ENCODE data around the gene BBS9. TPM values are rescaled to one million over a fixed set of nuclear protein-coding genes. Genes with fewer than 3 reads are reported as not detected.

Gene BBS9
- total RNA-seq, 1 donor from 2014 or later = 22.6 TPM

- TF ChIP-seq, protein P1, sequence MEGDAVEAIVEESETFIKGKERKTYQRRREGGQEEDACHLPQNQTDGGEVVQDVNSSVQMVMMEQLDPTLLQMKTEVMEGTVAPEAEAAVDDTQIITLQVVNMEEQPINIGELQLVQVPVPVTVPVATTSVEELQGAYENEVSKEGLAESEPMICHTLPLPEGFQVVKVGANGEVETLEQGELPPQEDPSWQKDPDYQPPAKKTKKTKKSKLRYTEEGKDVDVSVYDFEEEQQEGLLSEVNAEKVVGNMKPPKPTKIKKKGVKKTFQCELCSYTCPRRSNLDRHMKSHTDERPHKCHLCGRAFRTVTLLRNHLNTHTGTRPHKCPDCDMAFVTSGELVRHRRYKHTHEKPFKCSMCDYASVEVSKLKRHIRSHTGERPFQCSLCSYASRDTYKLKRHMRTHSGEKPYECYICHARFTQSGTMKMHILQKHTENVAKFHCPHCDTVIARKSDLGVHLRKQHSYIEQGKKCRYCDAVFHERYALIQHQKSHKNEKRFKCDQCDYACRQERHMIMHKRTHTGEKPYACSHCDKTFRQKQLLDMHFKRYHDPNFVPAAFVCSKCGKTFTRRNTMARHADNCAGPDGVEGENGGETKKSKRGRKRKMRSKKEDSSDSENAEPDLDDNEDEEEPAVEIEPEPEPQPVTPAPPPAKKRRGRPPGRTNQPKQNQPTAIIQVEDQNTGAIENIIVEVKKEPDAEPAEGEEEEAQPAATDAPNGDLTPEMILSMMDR (IDR thresholded peaks at IDR 0.05) = no peak
- H3K4me3 Mint-ChIP-seq (ENCODE audit: unreplicated experiment) = no peak overlapping the region
- no peaks in the 10 kb centered on the region for H3K27me3 Mint-ChIP-seq (ENCODE audit: unreplicated experiment)
- peaks cover 7% of the 10 kb centered on the region for H3K4me1 Mint-ChIP-seq (ENCODE audit: unreplicated experiment)
- peaks cover 1% of the 10 kb centered on the region for H3K36me3 Mint-ChIP-seq (ENCODE audit: unreplicated experiment)
- DNase-seq (ENCODE audit: extremely low spot score, unreplicated experiment) = no peak
- peaks cover 8% of the 10 kb centered on the region for H3K9me3 Mint-ChIP-seq (ENCODE audit: unreplicated experiment)
- no peak overlapping the region for H3K27ac Mint-ChIP-seq (ENCODE audit: unreplicated experiment)
These were observed 461.6 kb downstream of the BBS9 start for GRCh38 chr7:33590916-33591315.

- H3K27ac Mint-ChIP-seq (ENCODE audit: unreplicated experiment) = no peak overlapping the region
These were observed 462.1 kb downstream of the BBS9 start for GRCh38 chr7:33591490-33591889.

GRCh38 chr7:33592718-33593117 is 463.4 kb downstream of the BBS9 start:
- H3K27ac Mint-ChIP-seq (ENCODE audit: unreplicated experiment) = no peak overlapping the region

More at GRCh38 chr7:33591490-33591889, 462.1 kb downstream of the BBS9 start:
- H3K9me3 Mint-ChIP-seq (ENCODE audit: unreplicated experiment) = peaks cover 4% of the 10 kb centered on the region
- TF ChIP-seq, protein P1 (IDR thresholded peaks at IDR 0.05) = no peak
- H3K27me3 Mint-ChIP-seq (ENCODE audit: unreplicated experiment) = no peaks in the 10 kb centered on the region
- peaks cover 7% of the 10 kb centered on the region for H3K4me1 Mint-ChIP-seq (ENCODE audit: unreplicated experiment)
- no peak for DNase-seq (ENCODE audit: extremely low spot score, unreplicated experiment)
- no peaks in the 10 kb centered on the region for H3K36me3 Mint-ChIP-seq (ENCODE audit: unreplicated experiment)
- no peak overlapping the region for H3K4me3 Mint-ChIP-seq (ENCODE audit: unreplicated experiment)

GRCh38 chr7:33593611-33594010 is 464.2 kb downstream of the BBS9 start:
- H3K27me3 Mint-ChIP-seq (ENCODE audit: unreplicated experiment) = no peaks in the 10 kb centered on the region
- peaks cover 4% of the 10 kb centered on the region for H3K9me3 Mint-ChIP-seq (ENCODE audit: unreplicated experiment)
- H3K4me3 Mint-ChIP-seq (ENCODE audit: unreplicated experiment) = no peak overlapping the region
- peaks cover 7% of the 10 kb centered on the region for H3K4me1 Mint-ChIP-seq (ENCODE audit: unreplicated experiment)
- no peak overlapping the region for H3K27ac Mint-ChIP-seq (ENCODE audit: unreplicated experiment)
- TF ChIP-seq, protein P1 (IDR thresholded peaks at IDR 0.05) = no peak
- no peaks in the 10 kb centered on the region for H3K36me3 Mint-ChIP-seq (ENCODE audit: unreplicated experiment)
- DNase-seq (ENCODE audit: extremely low spot score, unreplicated experiment) = no peak

More at GRCh38 chr7:33592718-33593117, 463.4 kb downstream of the BBS9 start:
- Mint-ChIP-seq H3K9me3 (ENCODE audit: unreplicated experiment) (peaks cover 4% of the 10 kb centered on the region), H3K4me3 (ENCODE audit: unreplicated experiment) (no peak overlapping the region), H3K27me3 (ENCODE audit: unreplicated experiment) (no peaks in the 10 kb centered on the region), H3K4me1 (ENCODE audit: unreplicated experiment) (peaks cover 7% of the 10 kb centered on the region), H3K36me3 (ENCODE audit: unreplicated experiment) (no peaks in the 10 kb centered on the region)
- DNase-seq (ENCODE audit: extremely low spot score, unreplicated experiment) = no peak
- TF ChIP-seq, protein P1 (IDR thresholded peaks at IDR 0.05) = no peak

DNA sequence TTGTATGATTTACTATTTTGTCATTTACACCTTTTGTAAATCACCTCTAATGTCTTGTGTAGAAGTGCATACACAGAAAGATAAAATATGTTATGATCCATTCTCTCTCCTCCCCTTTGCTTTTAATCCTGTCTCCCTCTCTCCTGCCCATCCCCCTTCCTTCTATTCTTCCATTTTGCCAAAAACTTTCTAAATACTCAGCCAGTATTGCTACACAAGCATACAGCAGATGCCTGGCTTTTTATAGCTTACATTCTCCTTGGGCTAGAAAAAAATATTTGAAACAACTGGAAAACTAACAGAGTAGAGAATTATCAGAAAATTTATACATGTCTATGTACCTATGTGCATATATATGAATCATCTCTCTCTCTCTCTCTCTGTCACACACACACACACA is 467.3 kb downstream of the BBS9 start:
- Mint-ChIP-seq H3K36me3 (ENCODE audit: unreplicated experiment) (no peaks in the 10 kb centered on the region), H3K27ac (ENCODE audit: unreplicated experiment) (no peak overlapping the region), H3K9me3 (ENCODE audit: unreplicated experiment) (peaks cover 4% of the 10 kb centered on the region), H3K27me3 (ENCODE audit: unreplicated experiment) (no peaks in the 10 kb centered on the region), H3K4me3 (ENCODE audit: unreplicated experiment) (no peak overlapping the region), H3K4me1 (ENCODE audit: unreplicated experiment) (peaks cover 5% of the 10 kb centered on the region)
- no peak for DNase-seq (ENCODE audit: extremely low spot score, unreplicated experiment)
- TF ChIP-seq, protein P1 (IDR thresholded peaks at IDR 0.05) = no peak
